ENCODE data around the gene DIS3L2. TPM values are rescaled to one million over a fixed set of nuclear protein-coding genes. Genes with fewer than 3 reads are reported as not detected.

The DIS3L2 gene
- total and polyA plus RNA-seq, 2 of the 8 experiments (the other 6 are each of a cell fraction or from before 2014, with no cell fraction given), result 11.5 to 21.6 TPM

- Histone ChIP-seq H2BK15ac (ENCODE audit: low read length) (no peak overlapping the region), H2BK12ac (ENCODE audit: low read depth, low read length) (no peak overlapping the region), H3K27ac (ENCODE audit: low read depth, low read length) (no peak overlapping the region), H3K4me1 (replicated peaks in 1 of 4; ENCODE audit: control insufficient read depth in 3 of 4, insufficient read depth in 4 of 4, low read length in 3 of 4) (no peaks in the 10 kb centered on the region), H4K91ac (replicated peaks; ENCODE audit: insufficient read length, low read length) (no peak overlapping the region), H3K4me2 (ENCODE audit: insufficient read depth in 1 of 2, low read depth in 2 of 2, low read length in 2 of 2) (no peak overlapping the region), H3K79me1 (ENCODE audit: low read depth, low read length) (no peaks in the 10 kb centered on the region), H3K18ac (ENCODE audit: extremely low read depth, low read length) (no peak overlapping the region), H2BK5ac (ENCODE audit: low read depth, low read length) (no peak overlapping the region), H3K14ac (ENCODE audit: insufficient read length) (no peak overlapping the region), H3K23ac (ENCODE audit: insufficient read length) (no peak overlapping the region), H3K4me3 (ENCODE audit: extremely low read depth in 1 of 4, insufficient read depth in 2 of 4, low read depth in 3 of 4, low read length in 4 of 4) (no peak overlapping the region), H3K79me2 (ENCODE audit: control insufficient read depth in 1 of 2, insufficient read depth in 2 of 2, low read length in 2 of 2) (no peaks in the 10 kb centered on the region), H2AFZ (ENCODE audit: low read length) (peak overlapping the region; percentile 60), H3K23me2 (ENCODE audit: low read depth, low read length) (no peaks in the 10 kb centered on the region), H2AK5ac (ENCODE audit: low read depth, low read length) (no peak overlapping the region), H4K5ac (ENCODE audit: insufficient read length, low read depth, low read length) (no peak overlapping the region), H2BK20ac (ENCODE audit: low read length) (no peak overlapping the region), H3K4ac (replicated peaks; ENCODE audit: insufficient read length, low read depth, low read length) (no peak overlapping the region), H2BK120ac (replicated peaks; ENCODE audit: low read depth, low read length) (no peak overlapping the region), H3K56ac (replicated peaks; ENCODE audit: insufficient read length, low read depth, low read length) (no peak overlapping the region), H3K27me3 (replicated peaks in 1 of 4; ENCODE audit: control insufficient read depth in 3 of 4, extremely low read depth in 1 of 4, insufficient read depth in 3 of 4, low read length in 3 of 4) (no peaks in the 10 kb centered on the region), H3K36me3 (ENCODE audit: control insufficient read depth in 2 of 4, insufficient read depth in 4 of 4, low read length in 3 of 4) (no peaks in the 10 kb centered on the region), H3K9ac (replicated peaks in 1 of 4; ENCODE audit: extremely low read depth in 1 of 4, low read depth in 3 of 4, low read length in 3 of 4) (no peak overlapping the region), H4K8ac (ENCODE audit: extremely low read depth, insufficient read depth, low read length) (no peak overlapping the region), H4K20me1 (replicated peaks in 1 of 2; ENCODE audit: control insufficient read depth in 1 of 2, insufficient read depth in 2 of 2, low read length in 2 of 2) (no peaks in the 10 kb centered on the region), H3K9me3 (ENCODE audit: insufficient read depth in 2 of 2, low read depth in 1 of 2, low read length in 1 of 2) (no peaks in the 10 kb centered on the region)
- ChIA-PET POLR2A (ENCODE audit: partially characterized antibody) (no interaction called here), CTCF (ENCODE audit: partially characterized antibody) (interaction anchor here (1.0 to 3.5 kb wide), 4 partner anchors 10 to 204 kb away, joined by 3 to 18 read pairs (median 8); partner anchors contain the start of gene NPPC)
- FAIRE-seq, result no peak
- WGBS, 2 experiments (ENCODE audit: extremely low coverage in 1 of 2, insufficient coverage in 1 of 2, insufficient read length in 1 of 2, insufficient replicate concordance in 2 of 2, low coverage in 1 of 2, low lambda C conversion rate in 2 of 2, missing lambda C conversion rate in 1 of 2), result 95% methylated on average over 4 of the region's 4 CpGs; no CpG with 5 or more reads in 1 of the 2 experiments
- no peak for DNase-seq (ENCODE audit: low read depth in 1 of 2, low spot score in 2 of 2)
- TF ChIP-seq USF2 (IDR thresholded peaks at IDR 0.05; ENCODE audit: low read length) (peak; percentile 65), YY1 (IDR thresholded peaks at IDR 0.05; ENCODE audit: low read depth, low read length) (no peak)
Measured at GRCh38 chr2:231939022-231939421, 22.5 kb upstream of the DIS3L2 start.

Data from H1 (cell line).